Stimulated activated CD4-positive, alpha-beta T cell treated with anti-CD3 and anti-CD28 coated beads, Interleukin-12 subunit alpha, Interleukin-12 subunit beta, amount 100 ng/mL, for 24 hours (primary cell): Measurements from ENCODE around the gene RNU1-4.
"Not testable (repeated sequence)": the region's sequence is repeated elsewhere in the genome, so short reads cannot be mapped to it uniquely, and the experiment has no call there.

Source experiments
- DNase-seq, 2 experiments: peaks; one replicate each; pipeline ENCODE4 v3.0.0-alpha.2; 2020; ENCODE audit warnings: low read depth in 2 of 2

The RNU1-4 gene

DNA sequence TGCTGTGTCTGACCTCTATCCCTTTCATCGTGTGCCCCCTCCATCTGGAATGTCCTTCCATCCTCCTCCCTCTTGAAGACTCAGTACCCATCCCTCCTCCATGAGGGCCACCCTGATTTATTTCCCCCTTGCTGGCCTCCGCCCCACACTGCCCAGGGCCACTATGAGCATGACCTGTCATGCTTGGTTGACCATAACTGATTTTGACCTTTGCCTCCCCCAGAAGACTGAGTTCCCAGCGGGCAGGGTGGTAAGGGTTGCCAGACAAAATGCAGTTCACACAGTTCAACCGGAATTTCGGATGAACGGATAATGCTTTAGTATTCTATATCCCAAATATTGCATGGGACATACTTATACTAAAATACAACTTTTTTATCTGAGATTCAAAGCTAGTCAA lies 31.6 kb upstream of the RNU1-4 start:
- not testable (repeated sequence) for DNase-seq

DNA sequence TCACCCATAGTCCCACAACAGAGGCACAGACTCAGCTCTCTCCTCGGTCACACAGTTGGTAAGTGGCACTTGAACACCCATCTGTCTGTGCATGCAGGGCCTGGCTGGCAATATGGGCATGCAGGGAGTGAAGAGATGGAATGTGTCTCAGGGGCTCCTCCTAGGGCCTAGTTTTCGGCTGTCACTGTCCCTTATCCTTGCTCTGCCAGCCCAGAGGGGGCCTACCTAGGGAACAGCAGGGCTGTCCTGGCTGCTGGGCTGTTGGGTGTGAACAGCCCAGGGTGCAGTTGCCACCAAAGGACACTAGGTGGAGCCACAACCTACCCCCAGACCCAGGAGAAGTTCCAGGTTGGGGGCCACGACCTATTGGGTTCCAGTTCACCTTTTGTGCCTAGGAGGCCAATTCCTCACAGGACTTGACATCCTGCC lies 30.6 kb upstream of the RNU1-4 start:
- not testable (repeated sequence) for DNase-seq

- not testable (repeated sequence) for DNase-seq
These were observed 29.7 kb upstream of the RNU1-4 start for GRCh38 chr1:16710618-16711017.

DNA sequence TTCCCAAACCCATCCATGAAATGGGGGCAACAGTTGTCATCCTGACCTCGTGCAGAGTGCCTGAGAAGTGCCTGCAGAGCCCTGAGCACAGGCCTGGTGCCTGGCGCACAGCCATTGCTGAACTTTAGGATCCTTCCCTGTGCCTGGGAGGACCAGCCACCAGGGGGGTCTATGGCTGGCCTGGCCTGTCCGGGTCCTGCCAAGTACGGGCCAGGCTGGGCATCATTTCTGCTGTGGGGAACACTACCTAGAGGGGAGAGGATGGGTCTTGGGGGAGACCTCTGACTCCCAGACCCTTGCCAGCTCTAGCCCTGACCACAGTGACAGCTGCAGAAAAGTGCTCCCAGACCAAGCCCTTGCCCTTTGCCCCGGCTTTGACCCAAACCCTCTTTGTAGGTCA lies 28.2 kb upstream of the RNU1-4 start:
- DNase-seq = not testable (repeated sequence)

- DNase-seq = not testable (repeated sequence)
These were observed 27.7 kb upstream of the RNU1-4 start for GRCh38 chr1:16712582-16712981.

- DNase-seq = not testable (repeated sequence)
These were observed 27.3 kb upstream of the RNU1-4 start for GRCh38 chr1:16712984-16713383.

DNA sequence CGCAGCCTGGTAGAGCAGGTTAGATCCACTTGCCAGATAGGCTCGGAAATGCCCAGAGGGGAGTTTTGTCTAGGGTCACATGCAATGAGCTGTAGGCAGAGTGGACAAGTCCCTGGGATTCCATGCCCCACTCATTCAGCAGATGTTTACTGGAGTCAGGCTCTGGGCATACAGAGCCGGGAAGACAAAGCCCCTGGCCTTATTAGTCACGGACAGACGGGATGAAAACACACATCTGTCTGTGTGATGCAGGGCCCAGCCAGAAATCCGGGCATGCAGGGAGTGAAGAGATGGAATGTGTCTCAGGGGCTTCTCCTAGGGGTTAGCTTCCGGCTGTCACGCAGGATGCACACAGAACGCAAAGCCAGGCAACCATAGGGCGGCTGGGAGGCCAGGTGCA lies 26.8 kb upstream of the RNU1-4 start:
- not testable (repeated sequence) for DNase-seq

- no peak for DNase-seq
These were observed 23.5 kb upstream of the RNU1-4 start for GRCh38 chr1:16716691-16717335.

GRCh38 chr1:16717336-16718098 lies 22.8 kb upstream of the RNU1-4 start:
- no peak for DNase-seq

- not testable (repeated sequence) for DNase-seq
These were observed 22.0 kb upstream of the RNU1-4 start for GRCh38 chr1:16718099-16718907.

GRCh38 chr1:16718908-16719533 lies 21.3 kb upstream of the RNU1-4 start:
- DNase-seq = no peak

DNA sequence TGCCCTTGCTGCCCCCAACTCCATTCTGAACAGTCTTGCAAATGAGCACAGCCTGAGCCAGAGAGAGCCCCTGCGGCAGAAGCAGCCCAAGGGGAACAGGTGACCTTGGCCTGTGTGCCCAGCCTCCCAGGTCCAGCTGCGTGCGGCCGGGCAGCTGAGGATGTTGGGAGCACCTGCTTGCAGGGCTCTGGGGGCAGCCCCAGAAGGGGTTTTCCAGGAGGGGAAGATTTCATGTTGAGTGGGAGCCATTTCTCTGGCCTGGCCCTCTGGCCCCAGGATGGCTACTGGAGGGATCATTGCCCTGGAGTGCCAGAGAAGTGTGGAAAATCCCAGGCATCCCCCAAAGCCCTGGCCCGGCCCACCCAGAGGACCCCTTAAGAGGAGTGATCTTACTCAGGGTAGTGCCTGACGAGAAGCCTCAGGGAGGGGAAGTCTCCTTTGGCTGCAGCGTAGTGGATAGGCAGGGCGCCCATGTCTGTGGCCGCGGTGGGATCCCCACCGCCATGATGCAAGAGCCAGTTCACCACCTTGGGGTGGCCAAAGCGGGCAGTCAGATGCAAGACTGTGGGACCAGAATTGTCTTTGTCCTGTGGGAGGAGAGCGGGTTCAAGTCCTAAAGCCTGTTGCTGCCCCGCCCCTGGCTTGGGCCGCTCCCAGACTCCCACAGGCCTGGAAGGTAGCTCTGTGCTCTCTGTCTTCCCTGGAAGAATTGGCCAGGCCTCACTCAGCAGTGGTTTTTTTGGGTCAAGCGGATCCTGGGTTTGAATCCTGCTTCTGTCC lies 20.6 kb upstream of the RNU1-4 start:
- no peak for DNase-seq

GRCh38 chr1:16720351-16721223 lies 19.7 kb upstream of the RNU1-4 start:
- no peak for DNase-seq

- no peak for DNase-seq
These were observed 18.3 kb upstream of the RNU1-4 start for GRCh38 chr1:16721871-16722641.

- DNase-seq = no peak
These were observed 15.4 kb upstream of the RNU1-4 start for GRCh38 chr1:16724718-16725438.

- DNase-seq = not testable (repeated sequence)
These were observed 14.7 kb upstream of the RNU1-4 start for GRCh38 chr1:16725439-16726245.

- peak in 1 of 2 experiments; percentile 60 for DNase-seq
These were observed 12.9 kb upstream of the RNU1-4 start for GRCh38 chr1:16727190-16728111.
